K562 (cell line): ENCODE measurements around the gene LENEP. TPM values are rescaled to one million over a fixed set of nuclear protein-coding genes. Genes with fewer than 3 reads are reported as not detected.
A peak's percentile ranks its signal among the peaks of the same experiment; 100 is the strongest.

ENCODE experiments used
- ATAC-seq: fragments of 200-7000 bp; cut with Tn5 transposase; 3 replicates; pipeline ENCODE4 v1.9.1; 2020; ENCODE audit warnings: moderate library complexity
- BruUV-seq: library from RNA; stranded (reverse); fragments of 400-500 nt; replicated peaks from 2 replicates; lab custom pipeline; 2021; lab: Mats Ljungman, UMichigan
- CTCF ChIA-PET: fragments of 300-600 bp; formaldehyde crosslinking; extraction: SDS; loops from one replicate; lab custom pipeline; 2021; ENCODE audit warnings: low intra/inter-chr PET ratio; lab: Yijun Ruan, JAX
- POLR2A ChIA-PET: fragments of 300-600, 350-650 bp; sonication (Branson Sonifier 250); formaldehyde crosslinking; extraction: SDS; loops from one replicate; lab custom pipeline; 2021; ENCODE audit warnings: antibody characterized with exemption, inconsistent platforms; lab: Yijun Ruan, JAX
- DNase-seq, 4 experiments: peaks; one replicate each; pipeline versions ENCODE4 v3.0.0 to v3.0.0-alpha.2; 2011 to 2018; ENCODE audit warnings: low spot score in 3 of 4, mixed read lengths in 3 of 4; ENCODE audit errors: extremely low read depth in 1 of 4
- FAIRE-seq: peaks from 2 replicates; lab custom pipeline; 2011; peaks lifted over from hg19 to GRCh38; lab: Jason Lieb, UNC
- H2AFZ ChIP-seq: 2 replicates; pipeline ENCODE4 v1.6.0; 2011; ENCODE audit warnings: low read depth, low read length, control low read depth, inconsistent platforms
- H3K27ac ChIP-seq: fragments of 200-600 bp; 3 replicates; pipeline ENCODE4 v1.8.0; 2011; ENCODE audit warnings: low read depth, mild to moderate bottlenecking, control low read depth, inconsistent platforms, low read length, moderate library complexity, mixed read lengths; ENCODE audit errors: extremely low read depth
- H3K27me3 ChIP-seq, 2 experiments: fragments of 300-600 bp in 1 of 2; 2 replicates in 1 of 2; 3 replicates in 1 of 2; pipeline versions ENCODE4 v1.6.0 to v1.8.0; 2011; ENCODE audit warnings: inconsistent platforms in 2 of 2, low read length in 2 of 2, mild to moderate bottlenecking in 1 of 2, mixed read lengths in 1 of 2, moderate library complexity in 1 of 2; ENCODE audit not compliant: control insufficient read depth in 2 of 2, insufficient read depth in 2 of 2
- H3K36me3 ChIP-seq: fragments of 300-600 bp; 3 replicates; pipeline ENCODE4 v1.8.0; 2011; ENCODE audit warnings: mild to moderate bottlenecking, low read length, inconsistent platforms; ENCODE audit not compliant: control insufficient read depth, insufficient read depth
- H3K4me1 ChIP-seq, 2 experiments: fragments of 200-600 bp in 1 of 2; replicated peaks in 1 of 2; 2 replicates in 1 of 2; 3 replicates in 1 of 2; pipeline versions ENCODE4 v1.5.1 to v1.8.0; 2011; ENCODE audit warnings: inconsistent platforms in 2 of 2, low read length in 2 of 2, mild to moderate bottlenecking in 1 of 2, mixed read lengths in 1 of 2, moderate library complexity in 1 of 2; ENCODE audit not compliant: control insufficient read depth in 2 of 2, insufficient read depth in 2 of 2
- H3K4me2 ChIP-seq: 2 replicates; pipeline ENCODE4 v1.6.1; 2011; ENCODE audit warnings: low read length, control low read depth, inconsistent platforms, mixed read lengths; ENCODE audit not compliant: insufficient read depth
- H3K4me3 ChIP-seq: fragments of 200-600 bp; sonication (generic), shearing (Covaris generic); 2 replicates; pipeline ENCODE4 v1.5.1; 2016; ENCODE audit warnings: control low read depth, inconsistent platforms
- H3K79me2 ChIP-seq: fragments of 200-600 bp; 3 replicates; pipeline ENCODE4 v1.8.0; 2011; ENCODE audit warnings: low read length, inconsistent platforms; ENCODE audit not compliant: control insufficient read depth, insufficient read depth
- H3K9ac ChIP-seq, 2 experiments: 2 replicates each; pipeline versions ENCODE4 v1.6.0 to v1.6.1; 2011; ENCODE audit warnings: low read depth in 2 of 2, low read length in 2 of 2, control low read depth in 1 of 2, inconsistent platforms in 1 of 2, mild to moderate bottlenecking in 1 of 2, mixed read lengths in 1 of 2; ENCODE audit not compliant: insufficient read depth in 1 of 2
- H3K9me1 ChIP-seq: one replicate; pipeline ENCODE4 v1.6.0; 2011; ENCODE audit warnings: inconsistent platforms, mild to moderate bottlenecking, low read length, moderate library complexity; ENCODE audit not compliant: control insufficient read depth, insufficient read depth
- H3K9me3 ChIP-seq: replicated peaks from 2 replicates; pipeline ENCODE4 v1.5.1; 2011; ENCODE audit warnings: low read depth, low read length, inconsistent platforms; ENCODE audit not compliant: control insufficient read depth, insufficient read depth
- H4K20me1 ChIP-seq: replicated peaks from 2 replicates; pipeline ENCODE4 v1.6.1; 2011; ENCODE audit warnings: low read length, inconsistent platforms, mixed read lengths; ENCODE audit not compliant: control insufficient read depth, insufficient read depth
- HLTF ChIP-seq: fragments of 450-650 bp; IDR thresholded peaks from 2 replicates; pipeline ENCODE4 v1.6.1; 2016
- MCM5 ChIP-seq: fragments of 450-650 bp; IDR thresholded peaks from 2 replicates; pipeline ENCODE4 v1.6.1; 2016; ENCODE audit warnings: low read depth
- NFE2L1 ChIP-seq: fragments of 450-650 bp; IDR thresholded peaks from 2 replicates; pipeline ENCODE4 v1.6.1; 2016; ENCODE audit warnings: missing genetic modification characterization, low read depth, mild to moderate bottlenecking, missing compliant biosample characterization, moderate library complexity, borderline replicate concordance
- POLR2AphosphoS5 ChIP-seq: IDR thresholded peaks from 2 replicates; pipeline ENCODE4 v1.6.1; 2011; ENCODE audit warnings: mild to moderate bottlenecking, low read depth, low read length, moderate library complexity; ENCODE audit not compliant: control insufficient read depth, insufficient read depth
- WGBS: fragments of 100-300 bp; shearing (Covaris generic); methylation state at CpG from one replicate; pipeline ENCODE4 v1.1.6; 2016; ENCODE audit warnings: low coverage, mixed read lengths; ENCODE audit not compliant: insufficient coverage; ENCODE audit errors: missing lambda C conversion rate; 5-methylcytosine and 5-hydroxymethylcytosine counted together
- in situ Hi-C: fragments of 300-500 bp; cut with MboI; formaldehyde crosslinking; loops from 4 replicates; pipeline ENCODE4 v1.15.0; 2018; ENCODE audit warnings: inconsistent platforms, mixed read lengths
- intact Hi-C: fragments of 100-400 bp; cut with micrococcal nuclease; formaldehyde crosslinking; loops from 2 replicates; pipeline ENCODE4 v1.14.2; 2022
- polyA plus RNA-seq, 8 experiments: library from polyadenylated mRNA; depleted of rRNA in 4 of 8; stranded (reverse) in 5 of 8; unstranded in 3 of 8; fragments of >200 nt; fragmentation: Nextera tagmentation in 2 of 8; fragmentation: Illumina TruSeq in 1 of 8; extraction: Ambion mirVana in 2 of 8; extraction: Trizol in 1 of 8; gene quantifications; 2 replicates each; pipeline versions ENCODE4 v1.2.1 to v1.2.3, GENCODE V29; 2011 to 2014; ENCODE audit warnings: inconsistent platforms in 1 of 8, missing spikeins in 1 of 8
- total RNA-seq, 7 experiments: library from RNA; depleted of rRNA in 6 of 7; stranded (reverse); fragments of >200 nt in 6 of 7; fragmentation: Illumina TruSeq in 2 of 7; extraction: Trizol in 2 of 7; gene quantifications; 2 replicates each; pipeline versions ENCODE4 v1.2.1 to v1.2.3, GENCODE V29; 2011 to 2021; ENCODE audit warnings: low replicate concordance in 1 of 7
- TF ChIP-seq, protein P1 (sequence below): sonication (generic); formaldehyde crosslinking; IDR thresholded peaks from 2 replicates; pipeline ENCODE4 v1.8.1; 2023; ENCODE audit warnings: mild to moderate bottlenecking, missing genetic modification reagents

Gene LENEP
- total and polyA plus RNA-seq, 9 of the 15 experiments (the other 6 are each of a cell fraction or from before 2014, with no cell fraction given): 0.23 to 0.87 (median 0.67) TPM; not detected in 5

DNA sequence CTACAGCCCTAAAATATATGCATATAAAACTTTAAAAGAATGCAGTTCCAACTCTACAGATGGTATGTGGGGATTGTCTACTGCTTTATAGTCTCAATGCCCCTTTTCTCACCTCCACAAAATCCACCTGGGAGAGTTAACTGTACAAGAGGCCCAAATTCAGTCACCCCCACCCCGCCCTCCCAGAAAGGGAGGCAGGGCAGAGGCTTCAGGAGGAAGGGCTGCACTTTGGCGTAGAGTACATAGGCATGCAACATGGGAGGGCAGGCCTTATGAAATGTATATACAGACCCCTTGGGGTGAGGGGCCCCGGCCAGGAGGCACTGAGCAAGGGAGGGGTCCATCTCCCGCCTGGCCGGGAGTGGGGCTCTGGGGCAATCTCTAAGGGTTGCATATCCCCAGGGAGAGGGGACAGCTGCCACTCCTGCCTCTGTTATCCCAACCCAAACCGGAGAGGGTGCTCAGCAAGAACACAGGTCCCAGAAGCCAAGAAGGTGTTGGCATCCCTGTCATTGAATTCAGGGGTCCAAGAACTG lies 30.5 kb upstream of the LENEP start:
- ChIA-PET CTCF (interaction anchor here (0.9 to 2.7 kb wide), 4 partner anchors 55 to 403 kb away, joined by 4 to 28 read pairs (median 6); no protein-coding TSS in a partner anchor), POLR2A (interaction anchor here (0.5 to 7.0 kb wide), 4 partner anchors 11 to 110 kb away, joined by 3 to 80 read pairs (median 8); partner anchors contain the start of genes CKS1B, FLAD1 and SHC1)
- Histone ChIP-seq H3K27me3 (no peaks in the 10 kb centered on the region), H3K4me1 (peaks cover 19 to 42% of the 10 kb centered on the region in 2 experiments), H3K36me3 (peaks cover 68% of the 10 kb centered on the region; the same call in 2 of the 3 replicates), H2AFZ (no peak overlapping the region), H3K9me3 (no peaks in the 10 kb centered on the region), H4K20me1 (no peaks in the 10 kb centered on the region), H3K4me3 (peak overlapping the region; percentile 91; the same call in 1 of the 2 replicates), H3K4me2 (peak overlapping the region; percentile 90; the same call in 1 of the 2 replicates), H3K9ac (peak overlapping the region; percentile 76 to 97), H3K9me1 (no peaks in the 10 kb centered on the region), H3K27ac (peak overlapping the region; percentile 99; the same call in 1 of the 3 replicates), H3K79me2 (peaks cover 36% of the 10 kb centered on the region)
- no TSS peak for BruUV-seq
- in situ Hi-C loops: no loop called here
- FAIRE-seq (no peak), ATAC-seq (no peak), DNase-seq (no peak)
- intact Hi-C loops: loop anchor here (5.0 kb wide), 1 partner anchor 119 kb away; no protein-coding TSS in a partner anchor
- WGBS: 78% methylated on average over 6 of the region's 6 CpGs
- TF ChIP-seq POLR2AphosphoS5 (0 out of 2 replicates have a peak, but pooled peaks have one; percentile 11), MCM5 (no peak)

DNA sequence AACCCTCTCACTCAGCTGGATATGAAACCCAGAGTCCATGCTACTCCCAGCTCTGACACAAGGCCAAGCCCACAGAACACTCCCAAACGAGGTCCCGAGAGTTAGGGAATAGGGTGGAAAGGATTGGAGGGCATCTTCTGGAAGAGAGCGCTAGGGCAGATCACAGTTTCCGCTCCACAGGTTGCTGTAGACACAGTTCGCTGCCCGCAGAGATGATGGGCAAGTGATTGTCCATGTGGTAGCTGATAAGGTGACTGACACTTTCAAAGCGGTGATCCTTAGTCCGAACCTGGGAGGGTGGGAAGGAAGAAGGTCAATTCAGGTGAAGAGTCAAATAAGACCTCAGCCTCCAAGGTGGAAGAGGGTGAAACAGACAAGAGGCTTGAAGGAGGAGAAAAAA lies 29.7 kb upstream of the LENEP start:
- Histone ChIP-seq H3K4me1 (peaks cover 19 to 41% of the 10 kb centered on the region in 2 experiments), H3K4me2 (0 out of 2 replicates have a peak overlapping the region, but pooled peaks have one; percentile 3), H3K27ac (no peak overlapping the region; the same call in 2 of the 3 replicates), H3K9me1 (no peaks in the 10 kb centered on the region), H4K20me1 (no peaks in the 10 kb centered on the region), H3K9me3 (no peaks in the 10 kb centered on the region), H3K9ac (peak overlapping the region in 1 of 2 experiments; percentile 23; a peak in 1 of 4 replicates), H2AFZ (no peak overlapping the region), H3K79me2 (peaks cover 36% of the 10 kb centered on the region), H3K27me3 (no peaks in the 10 kb centered on the region), H3K4me3 (no peak overlapping the region), H3K36me3 (peaks cover 68% of the 10 kb centered on the region; the same call in 2 of the 3 replicates)
- WGBS: 25% methylated on average over 8 of the region's 8 CpGs
- CTCF ChIA-PET: no interaction called here
- DNase-seq (peak in 1 of 4 experiments; percentile 70), FAIRE-seq (peak; percentile 86), ATAC-seq (no peak)
- BruUV-seq: no TSS peak
- in situ Hi-C loops (no loop called here), intact Hi-C loops (loop anchor here (5.0 kb wide), 1 partner anchor 119 kb away; no protein-coding TSS in a partner anchor)
- POLR2A ChIA-PET: interaction anchor here (0.5 to 7.0 kb wide), 7 partner anchors 10 to 109 kb away, joined by 3 to 80 read pairs (median 4); partner anchors contain the start of genes CKS1B, FLAD1, LENEP and SHC1
- TF ChIP-seq, protein P1, sequence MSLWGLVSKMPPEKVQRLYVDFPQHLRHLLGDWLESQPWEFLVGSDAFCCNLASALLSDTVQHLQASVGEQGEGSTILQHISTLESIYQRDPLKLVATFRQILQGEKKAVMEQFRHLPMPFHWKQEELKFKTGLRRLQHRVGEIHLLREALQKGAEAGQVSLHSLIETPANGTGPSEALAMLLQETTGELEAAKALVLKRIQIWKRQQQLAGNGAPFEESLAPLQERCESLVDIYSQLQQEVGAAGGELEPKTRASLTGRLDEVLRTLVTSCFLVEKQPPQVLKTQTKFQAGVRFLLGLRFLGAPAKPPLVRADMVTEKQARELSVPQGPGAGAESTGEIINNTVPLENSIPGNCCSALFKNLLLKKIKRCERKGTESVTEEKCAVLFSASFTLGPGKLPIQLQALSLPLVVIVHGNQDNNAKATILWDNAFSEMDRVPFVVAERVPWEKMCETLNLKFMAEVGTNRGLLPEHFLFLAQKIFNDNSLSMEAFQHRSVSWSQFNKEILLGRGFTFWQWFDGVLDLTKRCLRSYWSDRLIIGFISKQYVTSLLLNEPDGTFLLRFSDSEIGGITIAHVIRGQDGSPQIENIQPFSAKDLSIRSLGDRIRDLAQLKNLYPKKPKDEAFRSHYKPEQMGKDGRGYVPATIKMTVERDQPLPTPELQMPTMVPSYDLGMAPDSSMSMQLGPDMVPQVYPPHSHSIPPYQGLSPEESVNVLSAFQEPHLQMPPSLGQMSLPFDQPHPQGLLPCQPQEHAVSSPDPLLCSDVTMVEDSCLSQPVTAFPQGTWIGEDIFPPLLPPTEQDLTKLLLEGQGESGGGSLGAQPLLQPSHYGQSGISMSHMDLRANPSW: no peak
- TF ChIP-seq HLTF (no peak), NFE2L1 (tag) (no peak)
